Stimulated activated CD4-positive, alpha-beta T cell treated with anti-CD3 and anti-CD28 coated beads, Interleukin-12 subunit alpha, Interleukin-12 subunit beta, amount 100 ng/mL, for 24 hours (primary cell): ENCODE results near the gene NCBP2.
"Not testable (repeated sequence)": the region's sequence is repeated elsewhere in the genome, so short reads cannot be mapped to it uniquely, and the experiment has no call there.

Experiments used
- DNase-seq, 2 experiments: peaks; one replicate each; pipeline ENCODE4 v3.0.0-alpha.2; 2020; ENCODE audit warnings: low read depth in 2 of 2

The NCBP2 gene

GRCh38 chr3:196968233-196969133, 26.2 kb upstream of the NCBP2 start, which contains the start of gene PIGZ:
TSS of gene PIGZ (minus strand) at chr3:196968833. CDS start at chr3:196952031, 16,802 bp downstream.
- peak in 1 of 2 experiments; percentile 22 for DNase-seq

DNA sequence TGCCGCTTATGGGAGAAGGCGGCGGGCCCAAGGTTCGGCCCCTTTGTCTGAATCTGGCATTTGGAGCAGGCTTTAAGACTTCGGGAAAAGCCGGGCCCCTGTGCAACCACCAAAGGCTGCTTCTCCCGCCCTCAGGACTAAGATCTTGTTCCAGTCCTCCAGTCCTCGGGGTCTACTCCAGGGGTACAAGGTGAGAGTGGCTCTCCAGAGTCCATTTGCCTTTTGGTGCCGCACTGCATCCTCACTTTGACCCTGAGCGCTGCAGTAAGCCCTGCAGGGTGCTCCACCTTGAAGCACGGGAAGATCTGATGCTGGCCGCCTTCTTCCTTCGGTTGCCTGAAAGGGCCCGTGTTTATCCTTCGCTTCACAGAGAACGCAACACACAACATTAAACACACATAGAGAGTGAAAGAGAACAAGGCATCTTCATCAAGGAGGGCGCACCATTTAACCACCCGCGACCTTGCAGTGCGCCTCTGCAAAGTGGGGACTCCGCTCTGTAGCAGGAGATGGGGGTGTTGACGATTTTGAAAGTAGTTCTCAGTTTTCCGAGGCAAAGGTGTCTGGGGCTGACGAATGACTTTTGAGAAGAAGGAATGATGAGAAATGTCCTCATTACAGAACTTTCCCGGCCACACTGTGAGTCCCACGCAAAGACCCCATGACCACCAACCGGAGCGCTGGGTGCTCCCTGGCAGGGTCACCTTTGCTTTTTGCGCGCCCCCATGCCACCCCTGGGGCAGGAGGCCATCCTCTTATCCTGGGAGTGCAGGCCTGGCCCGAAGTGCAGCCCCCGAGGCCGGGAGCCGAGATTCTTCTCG, 25.3 kb upstream of the NCBP2 start:
- DNase-seq = no peak

DNA sequence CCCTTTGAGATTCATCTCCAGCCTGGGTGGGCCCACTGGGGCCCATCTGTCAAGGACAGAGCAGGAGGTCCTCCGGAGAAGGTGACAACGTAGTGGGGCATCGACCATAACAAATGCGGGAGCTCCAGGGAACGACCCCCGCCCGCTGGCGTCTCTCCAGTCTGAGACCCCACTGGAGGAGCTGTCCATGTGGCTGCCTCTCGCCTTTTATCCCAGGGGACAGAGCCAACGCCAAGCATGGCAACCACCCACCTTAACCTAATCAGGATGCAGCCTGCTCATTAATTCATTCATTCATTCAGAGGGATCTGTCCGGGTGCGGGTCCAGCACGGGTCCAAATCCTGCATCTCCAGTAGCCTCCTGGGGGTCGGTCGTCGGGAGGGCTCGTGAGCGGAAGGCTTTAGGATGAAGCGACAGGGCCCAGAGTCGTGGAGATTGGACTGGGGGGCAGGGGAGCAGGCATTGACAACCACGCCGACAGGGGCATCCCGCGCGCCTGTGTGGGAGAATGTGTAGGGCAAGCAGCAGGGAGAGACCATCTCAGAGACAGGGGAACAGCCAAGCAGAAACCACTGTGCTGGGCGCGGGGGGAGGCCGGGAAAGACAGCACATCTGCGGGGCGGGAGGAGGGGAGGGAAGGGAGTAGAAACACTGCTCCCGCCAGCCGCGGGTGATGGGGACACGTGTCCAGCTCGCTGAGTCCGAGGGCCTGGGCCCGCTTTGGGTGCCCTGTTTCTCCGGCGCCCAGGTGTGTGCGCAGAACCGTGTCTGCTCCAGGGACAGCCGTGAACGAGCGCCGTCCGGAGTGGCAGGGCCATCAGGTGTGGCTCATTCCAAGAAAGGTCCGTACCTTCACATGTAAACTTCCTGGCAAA, 24.4 kb upstream of the NCBP2 start:
- DNase-seq = no peak

DNA sequence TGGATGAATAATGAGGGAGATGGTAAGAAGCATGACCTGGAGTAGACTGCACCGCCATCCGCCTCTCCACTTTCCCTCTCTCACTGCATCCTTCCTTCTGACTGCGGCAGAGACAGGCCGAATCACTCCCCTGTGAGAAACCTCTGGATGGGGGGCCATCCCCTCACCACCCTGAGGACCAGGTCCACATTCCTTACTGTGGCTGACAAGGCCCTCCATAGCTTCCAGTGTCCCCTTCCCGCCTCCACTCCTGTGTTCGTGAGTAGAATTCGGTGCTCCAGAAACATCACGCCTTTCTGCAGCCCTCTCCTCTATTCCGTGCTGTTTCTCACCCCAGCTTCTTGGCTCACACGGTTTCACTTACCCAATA, 23.5 kb upstream of the NCBP2 start:
- no peak for DNase-seq

DNA sequence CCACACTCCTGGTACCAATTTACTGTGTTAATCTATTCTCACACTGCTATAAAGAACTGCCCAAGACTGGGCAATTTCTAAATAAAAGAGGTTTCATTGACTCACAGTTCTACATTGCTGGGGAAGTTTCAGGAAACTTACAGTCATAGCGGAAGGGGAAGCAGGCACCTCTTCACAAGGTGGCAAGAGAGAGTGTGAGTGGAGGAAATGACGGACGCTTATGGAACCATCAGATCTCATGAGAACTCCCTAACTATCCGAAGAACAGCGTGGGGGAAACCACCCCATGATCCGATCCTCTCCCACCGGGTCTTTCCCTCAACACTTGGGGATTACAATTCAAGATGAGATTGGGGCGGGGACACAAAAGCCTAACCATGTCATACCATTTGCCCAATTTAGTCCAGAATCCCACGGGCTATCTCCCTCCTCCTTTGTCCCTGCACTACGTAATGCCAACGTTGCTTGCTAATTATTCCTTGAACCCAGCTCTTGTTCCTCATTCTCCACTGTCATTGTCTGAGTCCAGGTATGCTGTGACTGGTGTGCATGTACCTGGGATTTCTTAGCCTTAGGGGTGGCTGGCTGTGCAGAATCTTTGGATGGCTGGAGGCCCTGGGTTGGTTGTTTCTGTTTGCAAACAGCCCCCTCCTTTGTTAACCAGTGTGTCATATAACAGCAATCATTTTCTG, 22.9 kb upstream of the NCBP2 start:
- DNase-seq = no peak

- no peak for DNase-seq
Observed at GRCh38 chr3:196963631-196963953, 21.3 kb upstream of the NCBP2 start.

- no peak for DNase-seq
Observed at GRCh38 chr3:196962930-196963630, 20.8 kb upstream of the NCBP2 start.

GRCh38 chr3:196962108-196962929, 20.0 kb upstream of the NCBP2 start:
- no peak for DNase-seq

DNA sequence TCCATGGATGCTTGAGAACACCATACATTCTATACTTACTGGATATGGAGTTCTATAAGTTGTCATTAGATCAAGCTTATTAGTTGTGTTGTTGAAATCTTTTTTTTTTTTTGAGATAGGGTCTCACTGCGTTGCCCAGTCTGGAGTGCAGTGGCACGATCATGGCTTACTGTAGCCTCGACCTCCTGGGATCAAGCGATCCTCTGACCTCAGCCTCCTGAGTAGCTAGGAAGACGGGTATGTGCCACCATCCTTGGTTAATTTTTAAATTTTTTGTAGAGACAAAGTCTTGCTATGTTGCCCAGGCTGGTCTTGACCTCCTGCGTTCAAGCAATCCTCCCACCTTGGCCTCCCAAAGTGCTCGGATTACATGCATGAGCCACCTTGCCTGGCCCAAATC, 12.5 kb upstream of the NCBP2 start:
- no peak for DNase-seq

- no peak for DNase-seq
Observed at GRCh38 chr3:196951371-196951770, 9.0 kb upstream of the NCBP2 start.

DNA sequence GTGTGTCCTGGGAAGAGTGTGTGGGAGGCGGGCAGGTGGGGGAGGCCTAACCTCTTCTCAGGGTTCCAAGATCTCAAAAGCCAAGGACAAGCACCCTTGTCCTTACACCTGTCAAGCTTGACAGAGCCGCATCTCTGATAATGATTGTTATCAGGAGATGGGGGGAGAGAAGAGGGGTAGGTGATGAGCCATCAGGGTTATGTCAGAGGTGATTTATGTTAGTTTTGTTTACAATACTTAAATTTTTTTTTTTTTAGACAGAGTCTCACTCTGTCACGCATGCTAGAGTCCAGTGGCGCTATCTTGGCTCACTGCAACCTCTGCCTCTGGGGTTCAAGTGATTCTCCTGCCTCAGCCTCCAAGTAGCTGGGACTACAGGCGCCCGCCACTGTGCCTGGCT, 7.4 kb upstream of the NCBP2 start:
- DNase-seq = no peak

- no peak for DNase-seq
Observed at GRCh38 chr3:196949285-196949619, 6.9 kb upstream of the NCBP2 start.

DNA sequence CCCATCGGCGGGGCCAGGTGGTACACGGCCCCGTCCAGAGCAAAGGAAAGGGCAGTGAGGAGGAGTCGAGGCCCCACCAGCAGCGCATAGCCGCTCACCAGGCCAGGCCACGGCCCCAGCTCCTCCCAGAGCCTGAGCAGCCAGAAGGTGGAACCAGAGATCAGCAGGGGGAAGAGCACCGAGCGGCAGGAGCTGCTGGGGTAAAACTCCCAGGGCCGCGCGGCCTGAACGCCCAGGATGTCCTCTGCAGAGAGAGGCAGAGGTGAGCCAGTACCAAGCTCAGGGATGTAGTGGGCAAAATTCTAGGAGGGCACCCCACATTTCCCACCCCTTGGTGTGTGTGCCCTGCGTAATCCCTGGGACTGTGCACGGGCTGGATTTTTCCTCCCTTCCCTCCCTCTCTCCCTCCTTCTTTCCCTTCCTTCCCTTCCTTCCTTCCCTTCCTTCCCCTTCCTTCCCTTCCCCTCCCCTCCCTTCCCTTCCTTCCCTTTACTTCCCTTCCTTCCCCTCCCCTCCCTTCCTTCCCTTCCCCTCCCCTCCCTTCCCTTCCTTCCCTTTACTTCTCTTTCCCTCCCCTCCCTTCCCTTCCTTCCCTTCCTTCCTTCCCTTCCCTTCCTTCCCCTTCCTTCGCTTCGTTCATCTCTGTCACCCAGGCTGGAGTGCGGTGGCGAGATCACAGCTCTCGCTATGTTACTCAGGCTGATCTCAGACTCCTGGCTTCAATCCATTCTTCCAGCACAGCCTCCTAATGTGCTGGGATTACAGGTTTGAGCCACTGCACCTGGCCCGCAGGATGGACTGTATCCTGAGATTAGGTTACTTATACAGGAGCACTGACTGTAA, 6.3 kb upstream of the NCBP2 start:
- no peak for DNase-seq

DNA sequence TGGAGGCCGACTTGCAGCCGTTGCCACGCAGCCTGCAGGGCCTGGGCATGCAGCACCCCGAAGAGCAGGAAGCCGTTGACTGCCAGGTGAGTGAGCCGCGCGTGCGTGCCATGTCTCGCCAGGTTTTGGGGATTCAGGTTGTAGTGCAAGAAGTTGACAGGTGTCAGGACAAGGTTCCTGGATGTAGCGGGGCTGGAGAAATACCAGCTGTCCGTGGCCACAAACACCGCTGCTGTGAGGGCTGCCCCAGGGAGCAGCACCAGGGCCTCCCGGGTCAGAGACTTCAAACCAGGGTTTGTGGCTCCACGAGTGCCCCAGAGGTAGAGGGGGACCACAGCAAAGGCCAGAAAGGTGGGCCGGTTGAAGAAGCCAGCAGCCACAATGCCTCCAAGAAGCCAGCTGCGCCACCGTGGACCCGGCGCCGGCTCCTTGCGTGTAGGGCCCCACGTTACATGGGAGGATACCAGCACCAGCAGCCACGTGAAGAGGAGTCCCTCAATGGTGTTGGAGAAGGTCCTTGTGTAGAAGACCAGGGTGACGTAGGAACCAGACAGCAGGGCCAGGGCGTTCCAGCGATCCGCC, 5.6 kb upstream of the NCBP2 start:
- DNase-seq = no peak

- DNase-seq = no peak
Observed at GRCh38 chr3:196947136-196947859, 5.0 kb upstream of the NCBP2 start.

DNA sequence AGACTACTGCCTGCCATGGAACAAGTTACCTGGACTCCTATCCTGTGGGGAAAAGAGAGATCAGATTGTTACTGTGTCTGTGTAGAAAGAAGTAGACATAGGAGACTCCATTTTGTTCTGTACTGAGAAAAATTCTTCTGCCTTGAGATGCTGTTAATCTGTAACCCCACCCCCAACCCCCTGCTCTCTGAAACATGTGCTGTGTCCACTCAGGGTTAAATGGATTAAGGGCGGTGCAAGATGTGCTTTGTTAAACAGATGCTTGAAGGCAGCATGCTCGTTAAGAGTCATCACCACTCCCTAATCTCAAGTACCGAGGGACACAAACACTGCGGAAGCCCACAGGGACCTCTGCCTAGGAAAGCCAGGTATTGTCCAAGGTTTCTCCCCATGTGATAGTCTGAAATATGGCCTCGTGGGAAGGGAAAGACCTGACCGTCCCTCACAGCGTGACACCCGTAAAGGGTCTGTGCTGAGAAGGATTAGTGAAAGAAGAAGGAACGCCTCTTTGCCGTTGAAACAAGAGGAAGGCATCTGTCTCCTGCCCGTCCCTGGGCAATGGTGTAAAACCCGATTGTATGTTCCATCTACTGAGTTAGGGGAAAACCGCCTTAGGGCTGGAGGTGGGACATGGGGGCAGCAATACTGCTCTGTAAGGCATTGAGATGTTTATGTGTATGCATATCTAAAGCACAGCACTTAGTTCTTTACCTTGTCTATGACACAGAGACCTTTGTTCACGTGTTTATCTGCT, 1.9 kb upstream of the NCBP2 start:
- DNase-seq = not testable (repeated sequence)

- peak in 1 of 2 experiments; percentile 19 for DNase-seq
Observed at GRCh38 chr3:196942915-196943277, 568 bp upstream of the NCBP2 start.
